ENCODE data around the gene NME3. TPM values are rescaled to one million over a fixed set of nuclear protein-coding genes. Genes with fewer than 3 reads are reported as not detected.
A peak's percentile ranks its signal among the peaks of the same experiment; 100 is the strongest.

NME3 gene
- total RNA-seq, 1 experiment from 2014 or later, result 103 TPM

DNA sequence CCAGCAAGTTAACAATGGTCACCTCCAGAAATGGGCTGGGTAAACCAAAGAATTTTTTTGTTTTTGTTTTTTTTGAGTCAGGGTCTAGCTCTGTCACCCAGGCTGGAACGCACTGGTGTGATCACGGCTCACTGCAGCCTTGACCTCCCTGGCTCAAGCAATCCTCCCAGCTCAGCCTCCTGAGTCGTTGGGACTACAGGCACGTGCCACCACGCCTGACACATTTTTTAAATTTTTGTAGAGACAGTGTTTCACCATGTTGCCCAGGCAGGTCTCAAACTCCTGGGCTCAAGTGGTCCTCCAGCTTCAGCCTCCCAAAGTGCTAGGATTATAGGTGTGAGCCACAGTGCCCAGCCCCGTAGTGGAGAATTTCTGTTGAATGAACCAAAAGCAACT lies 9.3 kb upstream of the NME3 start:
- RAD21 ChIA-PET (ENCODE audit: low non-redundant PET in 1 of 2, low total read pairs in 2 of 2, uncharacterized antibody in 2 of 2, unreplicated experiment in 2 of 2), result no interaction called here
- DNase-seq (ENCODE audit: low read depth, low spot score) (no peak), ATAC-seq (no peak)
- TF ChIP-seq, protein P1, sequence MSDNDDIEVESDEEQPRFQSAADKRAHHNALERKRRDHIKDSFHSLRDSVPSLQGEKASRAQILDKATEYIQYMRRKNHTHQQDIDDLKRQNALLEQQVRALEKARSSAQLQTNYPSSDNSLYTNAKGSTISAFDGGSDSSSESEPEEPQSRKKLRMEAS (IDR thresholded peaks at IDR 0.05), result 0 out of 2 replicates have a peak, but pooled peaks have one; percentile 14
- TF ChIP-seq POLR2AphosphoS5 (IDR thresholded peaks at IDR 0.05; ENCODE audit: low read depth, low read length), result no peak
- H3K27me3 ChIP-seq (ENCODE audit: insufficient read depth, low read length), result no peaks in the 10 kb centered on the region
- TSS peak; percentile 56 for BruUV-seq (replicated peaks)
- no peaks in the 10 kb centered on the region for H3K9me3 ChIP-seq (ENCODE audit: control insufficient read depth in 1 of 2, insufficient read depth in 1 of 2, low read depth in 1 of 2, low read length in 2 of 2)
- peaks cover 0 to 5% of the 10 kb centered on the region in 2 experiments; a peak in 3 of 4 replicates for H3K36me3 ChIP-seq (ENCODE audit: control insufficient read depth in 1 of 2, insufficient read depth in 2 of 2, low read length in 2 of 2)
- peak overlapping the region; percentile 88 for H3K9ac ChIP-seq (ENCODE audit: low read length)
- CTCF ChIA-PET, result no interaction called here
- no peaks in the 10 kb centered on the region for H3K9me2 ChIP-seq (ENCODE audit: insufficient read depth)
- peaks cover 0 to 22% of the 10 kb centered on the region in 2 experiments; a peak in 3 of 4 replicates for H3K4me1 ChIP-seq (ENCODE audit: control insufficient read depth in 1 of 2, insufficient read depth in 2 of 2, low read length in 2 of 2)
- intact Hi-C loops (cut with micrococcal nuclease), result no loop called here
- H3K27ac ChIP-seq (ENCODE audit: low read depth, low read length), result 0 out of 2 replicates have a peak overlapping the region, but pooled peaks have one; percentile 78
- no peak overlapping the region for H3K4me3 ChIP-seq (replicated peaks in 1 of 2; ENCODE audit: low read depth in 1 of 2, low read length in 2 of 2)
- POLR2A ChIA-PET, result no interaction called here
- no peak overlapping the region for H2AFZ ChIP-seq (ENCODE audit: low read depth, low read length, poor library complexity, severe bottlenecking)
- peak overlapping the region; percentile 97 for H3K4me2 ChIP-seq (ENCODE audit: low read length)
- no peaks in the 10 kb centered on the region for H4K20me1 ChIP-seq (ENCODE audit: insufficient read depth)
- peaks cover 33% of the 10 kb centered on the region for H3K79me2 ChIP-seq (ENCODE audit: insufficient read depth, low read length)

DNA sequence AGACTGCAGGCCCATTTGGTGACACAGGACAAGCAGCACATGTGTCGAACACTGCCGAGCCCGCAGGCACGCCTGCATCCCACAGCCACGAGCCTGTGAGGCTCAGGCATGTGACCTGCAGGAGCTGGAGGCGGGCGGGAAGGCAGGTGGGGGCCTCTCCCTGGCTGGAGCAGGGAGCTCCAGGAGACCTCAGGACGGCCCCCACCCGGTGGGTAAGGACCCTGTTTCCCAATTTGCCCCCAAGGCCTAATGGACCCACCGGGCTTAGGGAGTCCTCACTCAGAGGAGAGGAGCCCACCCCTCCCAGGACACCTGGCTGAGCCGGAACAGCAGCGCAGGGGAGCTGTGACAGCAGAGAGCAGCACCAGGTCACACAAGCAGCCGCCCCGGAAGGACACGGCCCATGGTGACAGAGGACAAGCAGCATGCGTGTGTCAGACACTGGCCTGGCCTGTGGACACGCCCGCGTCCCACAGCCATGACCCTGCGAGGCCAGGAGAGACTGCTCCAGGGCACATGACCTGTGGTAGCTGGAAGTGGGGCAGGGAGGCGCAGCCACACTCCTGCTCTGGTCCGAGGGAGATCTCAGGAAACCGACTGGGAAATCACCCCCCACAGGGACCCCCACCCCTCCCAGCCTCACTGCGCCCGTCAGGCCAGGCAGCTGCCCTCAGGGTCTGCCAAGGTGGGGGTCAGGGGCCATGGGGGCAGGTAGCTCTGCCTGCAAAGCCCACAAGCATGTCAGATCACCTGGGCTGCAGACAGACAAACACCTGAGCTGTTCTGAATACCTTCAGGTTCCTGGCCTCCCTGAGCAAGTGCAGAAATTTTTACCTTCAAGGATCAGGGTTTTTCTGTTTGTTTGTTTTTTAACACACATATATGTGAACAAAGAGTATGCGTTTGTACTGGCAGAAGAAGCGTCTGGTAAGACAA lies 8.7 kb upstream of the NME3 start:
- Histone ChIP-seq H3K4me2 (ENCODE audit: low read length) (no peak overlapping the region), H3K27ac (ENCODE audit: low read depth, low read length) (peak overlapping the region; percentile 34; the same call in 1 of the 2 replicates), H2AFZ (ENCODE audit: low read depth, low read length, poor library complexity, severe bottlenecking) (no peak overlapping the region), H4K20me1 (ENCODE audit: insufficient read depth) (no peaks in the 10 kb centered on the region), H3K9ac (ENCODE audit: low read length) (no peak overlapping the region), H3K79me2 (ENCODE audit: insufficient read depth, low read length) (peaks cover 33% of the 10 kb centered on the region), H3K9me3 (ENCODE audit: control insufficient read depth in 1 of 2, insufficient read depth in 1 of 2, low read depth in 1 of 2, low read length in 2 of 2) (no peaks in the 10 kb centered on the region), H3K36me3 (ENCODE audit: control insufficient read depth in 1 of 2, insufficient read depth in 2 of 2, low read length in 2 of 2) (peaks cover 0 to 5% of the 10 kb centered on the region in 2 experiments; a peak in 3 of 4 replicates), H3K4me1 (ENCODE audit: control insufficient read depth in 1 of 2, insufficient read depth in 2 of 2, low read length in 2 of 2) (peaks cover 0 to 22% of the 10 kb centered on the region in 2 experiments; a peak in 3 of 4 replicates), H3K27me3 (ENCODE audit: insufficient read depth, low read length) (no peaks in the 10 kb centered on the region), H3K9me2 (ENCODE audit: insufficient read depth) (no peaks in the 10 kb centered on the region), H3K4me3 (replicated peaks in 1 of 2; ENCODE audit: low read depth in 1 of 2, low read length in 2 of 2) (no peak overlapping the region)
- DNase-seq (ENCODE audit: low read depth, low spot score) (no peak), ATAC-seq (no peak)
- intact Hi-C loops (cut with micrococcal nuclease), result no loop called here
- TF ChIP-seq, protein P1 (IDR thresholded peaks at IDR 0.05), result 0 out of 2 replicates have a peak, but pooled peaks have one; percentile 15
- TF ChIP-seq POLR2AphosphoS5 (IDR thresholded peaks at IDR 0.05; ENCODE audit: low read depth, low read length) (peak; percentile 34; the same call in 1 of the 2 replicates), EZH2phosphoT487 (IDR thresholded peaks at IDR 0.05; ENCODE audit: borderline replicate concordance) (no peak)
- RAD21 ChIA-PET (ENCODE audit: low non-redundant PET in 1 of 2, low total read pairs in 2 of 2, uncharacterized antibody in 2 of 2, unreplicated experiment in 2 of 2), result no interaction called here
- no TSS peak for BruUV-seq (replicated peaks)
- CTCF ChIA-PET, result no interaction called here
- POLR2A ChIA-PET, result interaction anchor here (1.2 kb wide), 1 partner anchor 185 kb away, joined by 3 read pairs; the partner anchor contains the start of gene RPS2
